Breast epithelium (tissue), 4 donors: ENCODE measurements around the gene NLRP4. TPM values are rescaled to one million over a fixed set of nuclear protein-coding genes. Genes with fewer than 3 reads are reported as not detected.
"Not testable (repeated sequence)": the region's sequence is repeated elsewhere in the genome, so short reads cannot be mapped to it uniquely, and the experiment has no call there.

Source experiments
- DNase-seq, 2 donors: peaks; one replicate each; pipeline ENCODE4 v3.0.0-alpha.2; 2019; ENCODE audit warnings: low spot score in 2 of 2
- H3K27ac ChIP-seq, 2 donors: fragments of 200-600 bp; sonication (generic) in 1 of 2; one replicate each; pipeline ENCODE4 v1.5.1; 2016 to 2019; ENCODE audit warnings: mild to moderate bottlenecking in 1 of 2
- H3K27me3 ChIP-seq, 2 donors: fragments of 200-600 bp; sonication (generic) in 1 of 2; one replicate each; pipeline versions ENCODE4 v1.5.1 to v1.6.0; 2017 to 2019; ENCODE audit warnings: control low read depth in 1 of 2, mild to moderate bottlenecking in 1 of 2
- H3K36me3 ChIP-seq: fragments of 200-600 bp; one replicate; pipeline ENCODE4 v1.5.1; 2019
- H3K4me1 ChIP-seq, 2 donors: fragments of 200-600 bp; sonication (generic); one replicate each; pipeline ENCODE4 v1.5.1; 2016 to 2019; ENCODE audit warnings: control low read depth in 1 of 2
- H3K4me3 ChIP-seq, 3 donors: fragments of 200-600 bp; sonication (generic); 1 replicate in 2 of 3; 2 replicates in 1 of 3; pipeline ENCODE4 v1.5.1; 2016 to 2019; ENCODE audit warnings: mild to moderate bottlenecking in 3 of 3, moderate library complexity in 2 of 3
- H3K9me3 ChIP-seq, 2 donors: fragments of 200-600 bp; sonication (generic) in 1 of 2; one replicate each; pipeline ENCODE4 v1.5.1; 2016 to 2019; ENCODE audit warnings: control low read depth in 1 of 2
- CTCF ChIP-seq, 3 donors: fragments of 450-650 bp; IDR thresholded peaks; one replicate each; pipeline ENCODE4 v1.5.1; 2016 to 2017; ENCODE audit warnings: antibody characterized with exemption in 3 of 3, mild to moderate bottlenecking in 3 of 3, moderate library complexity in 3 of 3
- POLR2A ChIP-seq: fragments of 450-650 bp; IDR thresholded peaks from one replicate; pipeline ENCODE4 v1.6.1; 2016; ENCODE audit warnings: antibody characterized with exemption, mild to moderate bottlenecking, moderate library complexity
- POLR2AphosphoS5 ChIP-seq, 3 donors: sonication (generic); formaldehyde crosslinking; IDR thresholded peaks; one replicate each; pipeline ENCODE4 v1.6.1; 2017; ENCODE audit warnings: antibody characterized with exemption in 3 of 3
- intact Hi-C: fragments of 100-400 bp; cut with DNase I; formaldehyde crosslinking; loops from one replicate; pipeline ENCODE4 v1.15.1; 2023; ENCODE audit warnings: low total_unique reads
- total RNA-seq, 3 donors: library from RNA; depleted of rRNA; stranded (reverse); fragments of >200 nt; gene quantifications; one replicate each; pipeline ENCODE4 v1.1.0, GENCODE V29; 2016

NLRP4 gene
- total RNA-seq, 3 donors from 2014 or later: not detected

DNA sequence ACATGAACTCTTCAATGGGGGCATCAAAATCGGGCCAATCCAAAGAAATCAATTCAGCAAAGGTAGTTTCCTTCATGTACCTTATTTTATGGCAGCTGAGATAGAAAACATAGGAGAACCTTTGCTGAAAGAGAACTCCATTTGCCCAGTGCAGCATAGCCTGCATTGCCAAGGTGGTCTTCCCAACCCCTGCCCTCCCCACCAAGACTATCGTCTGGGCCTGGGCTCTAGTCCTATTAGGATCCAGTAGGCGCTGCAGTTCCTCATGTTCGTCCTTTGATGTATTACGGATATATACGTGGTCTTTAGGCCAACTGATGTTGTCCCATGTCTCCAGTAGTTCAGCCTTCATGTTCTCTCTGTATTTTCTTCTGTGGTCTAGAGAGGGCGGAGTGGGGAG, 76.6 kb downstream of the NLRP4 start:
- peaks cover 0 to 35% of the 10 kb centered on the region in 2 donors for H3K9me3 ChIP-seq
- H3K27ac ChIP-seq: no peak overlapping the region
- H3K4me3 ChIP-seq: no peak overlapping the region
- no peak for DNase-seq
- no peak for TF ChIP-seq CTCF (IDR thresholded peaks at IDR 0.05)
- no peak for TF ChIP-seq POLR2AphosphoS5 (IDR thresholded peaks at IDR 0.05)
- TF ChIP-seq POLR2A: no peak
- intact Hi-C loops: no loop called here
- H3K36me3 ChIP-seq: no peaks in the 10 kb centered on the region
- H3K4me1 ChIP-seq: no peaks in the 10 kb centered on the region
- no peaks in the 10 kb centered on the region for H3K27me3 ChIP-seq

DNA sequence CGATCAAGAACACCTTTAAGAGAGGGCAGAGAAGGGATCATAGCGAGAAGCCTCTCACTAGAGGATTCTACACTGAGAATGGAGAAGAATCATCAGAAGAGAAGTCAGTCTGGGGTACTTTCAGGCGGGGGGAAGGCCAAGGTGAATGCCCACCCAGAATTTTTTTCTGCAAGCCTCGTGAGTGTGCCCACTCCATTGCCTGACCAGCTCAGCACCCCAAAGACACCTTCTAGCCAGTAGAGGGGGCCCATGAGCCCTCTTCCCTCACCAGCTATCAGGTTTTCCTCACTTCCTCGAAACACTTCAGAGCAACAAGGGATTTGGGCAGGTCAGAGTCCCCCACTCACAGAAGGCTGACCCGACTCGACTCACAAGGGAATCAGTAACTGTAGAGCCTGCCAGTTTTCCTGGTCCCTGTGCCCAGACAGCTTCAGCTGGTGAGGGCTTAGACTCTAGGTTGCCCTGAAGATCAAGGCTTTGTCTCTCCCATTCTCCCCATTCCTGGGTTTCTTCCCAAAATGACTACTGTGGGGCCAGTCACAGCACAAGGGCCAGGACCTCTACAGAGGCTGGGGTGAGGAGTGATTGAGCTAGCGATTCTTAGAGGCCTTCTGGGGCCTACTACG, 77.4 kb downstream of the NLRP4 start:
- intact Hi-C loops: no loop called here

GRCh38 chr19:55923556-55923955, 87.2 kb downstream of the NLRP4 start:
- no peak for TF ChIP-seq POLR2A
- no peak for TF ChIP-seq POLR2AphosphoS5 (IDR thresholded peaks at IDR 0.05)
- no peak for TF ChIP-seq CTCF (IDR thresholded peaks at IDR 0.05)
- H3K4me3 ChIP-seq: no peak overlapping the region
- H3K36me3 ChIP-seq: no peaks in the 10 kb centered on the region
- peaks cover 5 to 42% of the 10 kb centered on the region in 2 donors for H3K9me3 ChIP-seq
- no peak for DNase-seq
- H3K27me3 ChIP-seq: no peaks in the 10 kb centered on the region
- intact Hi-C loops: loop anchor here (5.0 kb wide), 1 partner anchor 1861 kb away; the partner anchor contains the start of gene VSTM1
- no peaks in the 10 kb centered on the region for H3K4me1 ChIP-seq
- no peak overlapping the region for H3K27ac ChIP-seq

More for the DNA sequence above, 77.4 kb downstream of the NLRP4 start:
- Histone ChIP-seq H3K4me1 (no peaks in the 10 kb centered on the region), H3K27ac (no peak overlapping the region), H3K27me3 (no peaks in the 10 kb centered on the region), H3K36me3 (no peaks in the 10 kb centered on the region), H3K4me3 (no peak overlapping the region), H3K9me3 (peaks cover 0 to 37% of the 10 kb centered on the region in 2 donors)
- no peak for DNase-seq
- TF ChIP-seq CTCF (IDR thresholded peaks at IDR 0.05) (peak in 1 of 3 donors; percentile 25), POLR2A (no peak)

DNA sequence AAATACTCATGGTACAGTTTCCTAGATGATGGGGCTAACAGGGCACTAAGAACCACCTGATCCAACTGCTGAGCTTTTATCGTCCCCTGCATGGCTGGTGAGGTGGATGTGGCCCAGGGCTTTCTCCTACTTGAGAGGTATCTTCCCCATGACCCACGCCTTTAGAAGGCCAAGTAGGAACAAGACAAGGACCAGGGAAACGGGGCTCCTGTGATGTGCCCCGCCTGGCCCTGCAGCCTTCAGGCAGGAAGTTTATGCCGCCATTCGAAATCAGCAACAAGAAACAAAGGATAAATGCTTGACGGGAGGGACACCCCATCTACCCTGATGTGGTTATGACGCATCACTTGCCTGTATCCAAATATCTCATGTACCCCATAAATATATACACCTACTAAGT, 91.7 kb downstream of the NLRP4 start:
- Histone ChIP-seq H3K27ac (no peak overlapping the region), H3K27me3 (no peaks in the 10 kb centered on the region), H3K4me3 (no peak overlapping the region), H3K9me3 (peaks cover 5 to 21% of the 10 kb centered on the region in 2 donors), H3K36me3 (no peaks in the 10 kb centered on the region), H3K4me1 (no peaks in the 10 kb centered on the region)
- intact Hi-C loops: no loop called here
- no peak for DNase-seq
- no peak for TF ChIP-seq POLR2AphosphoS5 (IDR thresholded peaks at IDR 0.05)
- no peak for TF ChIP-seq CTCF (IDR thresholded peaks at IDR 0.05)
- no peak for TF ChIP-seq POLR2A

GRCh38 chr19:55929258-55929657, 92.9 kb downstream of the NLRP4 start:
- H3K9me3 ChIP-seq, DNase-seq, H3K27me3 ChIP-seq, H3K4me1 ChIP-seq, H3K27ac ChIP-seq, H3K4me3 ChIP-seq, intact Hi-C loops, H3K36me3 ChIP-seq: not testable (repeated sequence)
